Measurements from ENCODE around the gene COQ5. TPM values are rescaled to one million over a fixed set of nuclear protein-coding genes. Genes with fewer than 3 reads are reported as not detected.

Gene COQ5
- total and polyA plus RNA-seq, 2 of the 4 experiments (the other 2 are of a cell fraction) = 21.6 to 25.1 TPM

- peak overlapping the region; percentile 77 for H3K9ac ChIP-seq (ENCODE audit: low read depth, low read length)
- 3% methylated on average over 14 of the region's 57 CpGs; no CpG with 5 or more reads in 1 of the 2 experiments for WGBS, 2 experiments (ENCODE audit: extremely low coverage in 2 of 2, insufficient read length in 1 of 2)
- BruUV-seq (replicated peaks) = no TSS peak
- ChIA-PET CTCF (interaction anchor here (0.6 kb wide), 1 partner anchor 33 kb away, joined by 3 read pairs; no protein-coding TSS in a partner anchor), POLR2A (ENCODE audit: unreplicated experiment) (no interaction called here)
- H2BK15ac ChIP-seq (ENCODE audit: low read depth, low read length) = no peak overlapping the region
- peaks cover 19% of the 10 kb centered on the region for H3K36me3 ChIP-seq (ENCODE audit: control insufficient read depth, insufficient read depth, low read length)
- peak overlapping the region; percentile 68 to 92 for H4K8ac ChIP-seq (ENCODE audit: low read depth in 2 of 2, low read length in 2 of 2)
- peak overlapping the region; percentile 84 for H2BK5ac ChIP-seq (ENCODE audit: low read depth, low read length, poor library complexity, severe bottlenecking)
- H4K20me1 ChIP-seq (ENCODE audit: insufficient read depth, low read length) = peaks cover 45% of the 10 kb centered on the region
- H4K5ac ChIP-seq (ENCODE audit: low read depth, low read length) = peak overlapping the region; percentile 61
- ATAC-seq (ENCODE audit: low read depth) (peak; percentile 50), DNase-seq (peak; percentile 10)
- dilution Hi-C loops (cut with HindIII; ENCODE audit: low sequenced_read_pairs, unreplicated experiment) = no loop called here
- peak overlapping the region; percentile 91 for H3K27ac ChIP-seq (ENCODE audit: insufficient read depth, low read length)
- peaks cover 4% of the 10 kb centered on the region; the same call in 1 of the 2 replicates for H3K4me1 ChIP-seq (ENCODE audit: control insufficient read depth, insufficient read depth, low read length)
- no peak overlapping the region for H2BK20ac ChIP-seq (ENCODE audit: low read depth, low read length)
- no peaks in the 10 kb centered on the region for H3K27me3 ChIP-seq (ENCODE audit: control insufficient read depth, insufficient read depth, low read length)
- H4K91ac ChIP-seq (ENCODE audit: insufficient read depth, low read depth, low read length) = peak overlapping the region; percentile 70
- peak overlapping the region; percentile 95 for H3K4ac ChIP-seq (ENCODE audit: low read depth, low read length)
- peak overlapping the region; percentile 71 for H2AK5ac ChIP-seq (ENCODE audit: low read depth, low read length)
- H3K56ac ChIP-seq (ENCODE audit: extremely low read depth, insufficient read depth, low read length) = peak overlapping the region; percentile 70; the same call in 1 of the 2 replicates
- peak overlapping the region; percentile 86 for H3K23ac ChIP-seq (ENCODE audit: low read depth, low read length)
- peak overlapping the region; percentile 98 for H2AFZ ChIP-seq (replicated peaks; ENCODE audit: low read length, poor library complexity)
- peak overlapping the region; percentile 82; the same call in 1 of the 2 replicates for H3K14ac ChIP-seq (replicated peaks; ENCODE audit: low read depth, low read length)
- peak overlapping the region; percentile 80 for H2AK9ac ChIP-seq (replicated peaks; ENCODE audit: low read depth, low read length, poor library complexity)
- H3K9me3 ChIP-seq (ENCODE audit: control insufficient read depth, insufficient read depth, low read length) = no peaks in the 10 kb centered on the region
- intact Hi-C loops (cut with micrococcal nuclease) = loop anchor here (1.0 kb wide), 1 partner anchor 27 kb away; the partner anchor contains the start of gene DYNLL1
- H3K79me1 ChIP-seq (ENCODE audit: low read depth in 1 of 2, low read length in 2 of 2) = peaks cover 17 to 57% of the 10 kb centered on the region in 2 experiments
- no peaks in the 10 kb centered on the region for H3K9me1 ChIP-seq (ENCODE audit: insufficient read depth, low read length)
- H2BK120ac ChIP-seq (ENCODE audit: low read depth, low read length) = no peak overlapping the region
- peak overlapping the region; percentile 96 for H3K4me2 ChIP-seq (ENCODE audit: low read depth, low read length)
- H3K4me3 ChIP-seq (ENCODE audit: insufficient read depth, low read depth, low read length) = peak overlapping the region; percentile 80
- in situ Hi-C loops (cut with MboI; ENCODE audit: low sequenced_read_pairs) = no loop called here
- peak overlapping the region; percentile 51; the same call in 1 of the 2 replicates for H3K18ac ChIP-seq (ENCODE audit: low read depth, low read length)
- TF ChIP-seq MAZ (IDR thresholded peaks at IDR 0.05; ENCODE audit: borderline replicate concordance, low read depth, low read length) (no peak), CEBPB (IDR thresholded peaks at IDR 0.05; ENCODE audit: low read depth, low read length) (no peak), RCOR1 (IDR thresholded peaks at IDR 0.05; ENCODE audit: insufficient replicate concordance, low read length) (no peak), POLR2A (IDR thresholded peaks at IDR 0.05; ENCODE audit: low read depth, low read length) (no peak), RFX5 (IDR thresholded peaks at IDR 0.05; ENCODE audit: low read depth, low read length) (no peak), MAFK (IDR thresholded peaks at IDR 0.05; ENCODE audit: low read depth, low read length) (no peak), CTCF (conservative IDR thresholded peaks at IDR 0.05; ENCODE audit: low read depth, low read length) (no peak), BHLHE40 (IDR thresholded peaks at IDR 0.05; ENCODE audit: low read depth, low read length) (no peak), FOS (IDR thresholded peaks at IDR 0.05; ENCODE audit: low read depth, low read length) (no peak), RAD21 (IDR thresholded peaks at IDR 0.05; ENCODE audit: low read length) (no peak), MXI1 (IDR thresholded peaks at IDR 0.05; ENCODE audit: borderline replicate concordance, low read depth, low read length) (no peak), CHD1 (IDR thresholded peaks at IDR 0.05; ENCODE audit: low read depth, low read length) (no peak), SMC3 (IDR thresholded peaks at IDR 0.05; ENCODE audit: low read depth, low read length) (no peak)
- TF ChIP-seq, protein P1, sequence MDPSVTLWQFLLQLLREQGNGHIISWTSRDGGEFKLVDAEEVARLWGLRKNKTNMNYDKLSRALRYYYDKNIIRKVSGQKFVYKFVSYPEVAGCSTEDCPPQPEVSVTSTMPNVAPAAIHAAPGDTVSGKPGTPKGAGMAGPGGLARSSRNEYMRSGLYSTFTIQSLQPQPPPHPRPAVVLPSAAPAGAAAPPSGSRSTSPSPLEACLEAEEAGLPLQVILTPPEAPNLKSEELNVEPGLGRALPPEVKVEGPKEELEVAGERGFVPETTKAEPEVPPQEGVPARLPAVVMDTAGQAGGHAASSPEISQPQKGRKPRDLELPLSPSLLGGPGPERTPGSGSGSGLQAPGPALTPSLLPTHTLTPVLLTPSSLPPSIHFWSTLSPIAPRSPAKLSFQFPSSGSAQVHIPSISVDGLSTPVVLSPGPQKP (IDR thresholded peaks at IDR 0.05; ENCODE audit: borderline replicate concordance, low read depth, low read length) = no peak
- TF ChIP-seq, protein P2, sequence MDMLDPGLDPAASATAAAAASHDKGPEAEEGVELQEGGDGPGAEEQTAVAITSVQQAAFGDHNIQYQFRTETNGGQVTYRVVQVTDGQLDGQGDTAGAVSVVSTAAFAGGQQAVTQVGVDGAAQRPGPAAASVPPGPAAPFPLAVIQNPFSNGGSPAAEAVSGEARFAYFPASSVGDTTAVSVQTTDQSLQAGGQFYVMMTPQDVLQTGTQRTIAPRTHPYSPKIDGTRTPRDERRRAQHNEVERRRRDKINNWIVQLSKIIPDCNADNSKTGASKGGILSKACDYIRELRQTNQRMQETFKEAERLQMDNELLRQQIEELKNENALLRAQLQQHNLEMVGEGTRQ (IDR thresholded peaks at IDR 0.05; ENCODE audit: low read depth, low read length) = no peak
Measured at GRCh38 chr12:120468821-120469449, 60.0 kb downstream of the COQ5 start.
